Camera-type eye (tissue), 1 donor: ENCODE results near the gene TMEM184C. TPM values are rescaled to one million over a fixed set of nuclear protein-coding genes. Genes with fewer than 3 reads are reported as not detected.

Experiments used
- total RNA-seq: library from RNA; depleted of rRNA; stranded (reverse); fragments of >200 nt; gene quantifications from one replicate; pipeline ENCODE4 v1.2.3, GENCODE V29; 2014

TMEM184C gene
- 56.8 TPM for total RNA-seq

GRCh38 chr4:147617173-147617840 is at the start of gene TMEM184C:
TSS of gene TMEM184C (plus strand) at chr4:147617397. CDS start at chr4:147617957, 560 bp downstream.

GRCh38 chr4:147683717-147684700 is 66.8 kb downstream of the TMEM184C start, which contains the start of gene PRMT9:
TSS of gene PRMT9 (minus strand) at chr4:147684163. CDS start at chr4:147683987, 176 bp downstream.

Other genes starting within 250 kb of the TMEM184C start
- gene EDNRA, start 136.3 kb upstream of the TMEM184C start, total RNA-seq, result 47.0 TPM
- 26.4 TPM for gene PRMT9, start 66.8 kb downstream of the TMEM184C start, total RNA-seq
- 37.3 TPM for gene ARHGAP10, start 114.7 kb downstream of the TMEM184C start, total RNA-seq